OCI-LY3 (cell line): Measurements from ENCODE around the gene IBA57.

Experiments used
- EZH2phosphoT487 ChIP-seq: fragments of 200-600 bp; shearing (Covaris generic); IDR thresholded peaks from 2 replicates; pipeline ENCODE4 v1.6.1; 2018; ENCODE audit warnings: antibody characterized with exemption, mixed run types, low read depth
- TF ChIP-seq, protein P1 (sequence below): fragments of 200-600, 300-600 bp; sonication (generic); IDR thresholded peaks from 2 replicates; pipeline ENCODE4 v1.5.1; 2014; ENCODE audit warnings: antibody characterized with exemption, low read length, low read depth

DNA sequence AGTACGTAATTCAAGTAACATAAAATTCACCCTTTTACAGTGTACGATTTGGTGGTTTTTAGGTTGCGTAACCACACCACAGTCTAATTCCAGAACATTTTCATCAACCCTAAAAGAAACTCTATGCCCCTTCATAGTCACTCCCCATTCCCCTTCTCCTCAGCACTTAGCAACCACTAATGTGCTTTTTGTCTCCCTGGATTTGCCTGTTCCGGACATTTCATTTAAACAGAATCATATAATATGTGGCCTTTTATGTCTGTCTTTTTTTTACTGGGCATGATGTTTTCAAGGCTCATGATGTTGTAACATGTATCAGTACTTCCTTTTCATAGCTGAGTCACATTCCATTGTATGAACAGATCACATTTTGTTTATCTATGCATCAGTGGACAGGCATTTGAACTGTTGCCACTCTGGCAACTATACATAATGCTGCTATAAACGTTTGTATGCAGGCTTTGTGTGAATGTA, 63.0 kb downstream of the IBA57 start:
- TF ChIP-seq, protein P1, sequence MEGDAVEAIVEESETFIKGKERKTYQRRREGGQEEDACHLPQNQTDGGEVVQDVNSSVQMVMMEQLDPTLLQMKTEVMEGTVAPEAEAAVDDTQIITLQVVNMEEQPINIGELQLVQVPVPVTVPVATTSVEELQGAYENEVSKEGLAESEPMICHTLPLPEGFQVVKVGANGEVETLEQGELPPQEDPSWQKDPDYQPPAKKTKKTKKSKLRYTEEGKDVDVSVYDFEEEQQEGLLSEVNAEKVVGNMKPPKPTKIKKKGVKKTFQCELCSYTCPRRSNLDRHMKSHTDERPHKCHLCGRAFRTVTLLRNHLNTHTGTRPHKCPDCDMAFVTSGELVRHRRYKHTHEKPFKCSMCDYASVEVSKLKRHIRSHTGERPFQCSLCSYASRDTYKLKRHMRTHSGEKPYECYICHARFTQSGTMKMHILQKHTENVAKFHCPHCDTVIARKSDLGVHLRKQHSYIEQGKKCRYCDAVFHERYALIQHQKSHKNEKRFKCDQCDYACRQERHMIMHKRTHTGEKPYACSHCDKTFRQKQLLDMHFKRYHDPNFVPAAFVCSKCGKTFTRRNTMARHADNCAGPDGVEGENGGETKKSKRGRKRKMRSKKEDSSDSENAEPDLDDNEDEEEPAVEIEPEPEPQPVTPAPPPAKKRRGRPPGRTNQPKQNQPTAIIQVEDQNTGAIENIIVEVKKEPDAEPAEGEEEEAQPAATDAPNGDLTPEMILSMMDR = no peak
- no peak for TF ChIP-seq EZH2phosphoT487
